H1 (cell line): ENCODE results near the gene MCEE.
"Not testable (repeated sequence)": the region's sequence is repeated elsewhere in the genome, so short reads cannot be mapped to it uniquely, and the experiment has no call there.

Experiments
- BRCA1 ChIP-seq: IDR thresholded peaks from 2 replicates; pipeline ENCODE4 v1.6.1; 2012; ENCODE audit warnings: low read depth, low read length, improper control_type of control experiment
- EZH2 ChIP-seq: fragments of 200-600 bp; sonication (generic); IDR thresholded peaks from 2 replicates; pipeline ENCODE4 v1.7.1; 2012; ENCODE audit warnings: low read depth, mild to moderate bottlenecking, moderate library complexity, low read length, inconsistent platforms; ENCODE audit not compliant: severe bottlenecking
- POLR2AphosphoS5 ChIP-seq: IDR thresholded peaks from 2 replicates; pipeline ENCODE4 v1.6.1; 2011; ENCODE audit warnings: low read depth, low read length
- POU5F1 ChIP-seq: IDR thresholded peaks from 2 replicates; pipeline ENCODE4 v1.6.1; 2011; ENCODE audit warnings: low read depth, mild to moderate bottlenecking, low read length, moderate library complexity
- RAD21 ChIP-seq, 2 experiments: IDR thresholded peaks in 1 of 2; conservative IDR thresholded peaks in 1 of 2; 2 replicates each; pipeline ENCODE4 v1.6.1; 2011; ENCODE audit warnings: low read depth in 2 of 2, low read length in 2 of 2, improper control_type of control experiment in 1 of 2, inconsistent platforms in 1 of 2, mild to moderate bottlenecking in 1 of 2, moderate library complexity in 1 of 2
- TF ChIP-seq, protein P1 (sequence below): IDR thresholded peaks from 2 replicates; pipeline ENCODE4 v1.6.1; 2012; ENCODE audit warnings: inconsistent platforms
- TF ChIP-seq, protein P2 (sequence below), 3 experiments: IDR thresholded peaks; 1 replicate in 2 of 3; 2 replicates in 1 of 3; pipeline versions ENCODE4 v1.5.1 to v1.6.1; 2011; ENCODE audit warnings: low read length in 3 of 3, mild to moderate bottlenecking in 3 of 3, inconsistent platforms in 2 of 3, low read depth in 1 of 3, moderate library complexity in 1 of 3; ENCODE audit not compliant: insufficient read depth in 1 of 3; ENCODE audit errors: control extremely low read depth in 1 of 3

DNA sequence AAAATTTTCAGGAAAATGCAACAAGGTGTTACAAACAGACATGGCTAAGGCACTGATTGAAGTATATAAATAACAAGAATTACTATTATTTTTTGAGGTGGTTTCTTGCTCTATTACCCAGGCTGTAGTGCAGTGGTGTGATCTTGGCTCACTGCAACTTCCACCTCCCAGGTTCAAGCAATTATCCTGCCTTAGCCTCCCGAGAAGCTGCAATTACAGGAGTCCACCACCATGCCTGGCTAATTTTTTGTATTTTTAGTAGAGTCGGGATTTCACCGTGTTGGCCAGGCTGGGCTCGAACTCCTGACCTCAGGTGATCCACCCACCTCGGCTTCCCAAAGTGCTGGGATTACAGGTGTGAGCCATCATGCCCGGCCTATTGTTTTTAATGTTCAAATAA lies 23.6 kb downstream of the MCEE start:
- TF ChIP-seq, protein P1, sequence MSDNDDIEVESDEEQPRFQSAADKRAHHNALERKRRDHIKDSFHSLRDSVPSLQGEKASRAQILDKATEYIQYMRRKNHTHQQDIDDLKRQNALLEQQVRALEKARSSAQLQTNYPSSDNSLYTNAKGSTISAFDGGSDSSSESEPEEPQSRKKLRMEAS, result not testable (repeated sequence)
- TF ChIP-seq, protein P2, sequence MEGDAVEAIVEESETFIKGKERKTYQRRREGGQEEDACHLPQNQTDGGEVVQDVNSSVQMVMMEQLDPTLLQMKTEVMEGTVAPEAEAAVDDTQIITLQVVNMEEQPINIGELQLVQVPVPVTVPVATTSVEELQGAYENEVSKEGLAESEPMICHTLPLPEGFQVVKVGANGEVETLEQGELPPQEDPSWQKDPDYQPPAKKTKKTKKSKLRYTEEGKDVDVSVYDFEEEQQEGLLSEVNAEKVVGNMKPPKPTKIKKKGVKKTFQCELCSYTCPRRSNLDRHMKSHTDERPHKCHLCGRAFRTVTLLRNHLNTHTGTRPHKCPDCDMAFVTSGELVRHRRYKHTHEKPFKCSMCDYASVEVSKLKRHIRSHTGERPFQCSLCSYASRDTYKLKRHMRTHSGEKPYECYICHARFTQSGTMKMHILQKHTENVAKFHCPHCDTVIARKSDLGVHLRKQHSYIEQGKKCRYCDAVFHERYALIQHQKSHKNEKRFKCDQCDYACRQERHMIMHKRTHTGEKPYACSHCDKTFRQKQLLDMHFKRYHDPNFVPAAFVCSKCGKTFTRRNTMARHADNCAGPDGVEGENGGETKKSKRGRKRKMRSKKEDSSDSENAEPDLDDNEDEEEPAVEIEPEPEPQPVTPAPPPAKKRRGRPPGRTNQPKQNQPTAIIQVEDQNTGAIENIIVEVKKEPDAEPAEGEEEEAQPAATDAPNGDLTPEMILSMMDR (IDR thresholded peaks at IDR 0.05; ENCODE audit: control extremely low read depth in 1 of 3, insufficient read depth in 1 of 3, low read depth in 1 of 3, low read length in 3 of 3), result not testable (repeated sequence)
- not testable (repeated sequence) for TF ChIP-seq POU5F1; BRCA1; POLR2AphosphoS5; EZH2; RAD21 (IDR thresholded peaks at IDR 0.05 in 1 of 2, conservative IDR thresholded peaks at IDR 0.05 in 1 of 2; ENCODE audit: low read depth in 2 of 2, low read length in 2 of 2)
